GM12872 (cell line): ENCODE data around the gene GOLT1B.

Experiments
- TF ChIP-seq, protein P1 (sequence below): IDR thresholded peaks from 3 replicates; pipeline ENCODE4 v1.5.1; 2011; ENCODE audit warnings: low read depth, mild to moderate bottlenecking, low read length, moderate library complexity; ENCODE audit not compliant: insufficient read depth

The GOLT1B gene

GRCh38 chr12:21566907-21567394 lies 65.4 kb downstream of the GOLT1B start:
- TF ChIP-seq, protein P1, sequence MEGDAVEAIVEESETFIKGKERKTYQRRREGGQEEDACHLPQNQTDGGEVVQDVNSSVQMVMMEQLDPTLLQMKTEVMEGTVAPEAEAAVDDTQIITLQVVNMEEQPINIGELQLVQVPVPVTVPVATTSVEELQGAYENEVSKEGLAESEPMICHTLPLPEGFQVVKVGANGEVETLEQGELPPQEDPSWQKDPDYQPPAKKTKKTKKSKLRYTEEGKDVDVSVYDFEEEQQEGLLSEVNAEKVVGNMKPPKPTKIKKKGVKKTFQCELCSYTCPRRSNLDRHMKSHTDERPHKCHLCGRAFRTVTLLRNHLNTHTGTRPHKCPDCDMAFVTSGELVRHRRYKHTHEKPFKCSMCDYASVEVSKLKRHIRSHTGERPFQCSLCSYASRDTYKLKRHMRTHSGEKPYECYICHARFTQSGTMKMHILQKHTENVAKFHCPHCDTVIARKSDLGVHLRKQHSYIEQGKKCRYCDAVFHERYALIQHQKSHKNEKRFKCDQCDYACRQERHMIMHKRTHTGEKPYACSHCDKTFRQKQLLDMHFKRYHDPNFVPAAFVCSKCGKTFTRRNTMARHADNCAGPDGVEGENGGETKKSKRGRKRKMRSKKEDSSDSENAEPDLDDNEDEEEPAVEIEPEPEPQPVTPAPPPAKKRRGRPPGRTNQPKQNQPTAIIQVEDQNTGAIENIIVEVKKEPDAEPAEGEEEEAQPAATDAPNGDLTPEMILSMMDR = no peak
